IPS-15b (cell line): ENCODE data around the gene NEK5.

Experiments
- H3K27me3 ChIP-seq: one replicate; pipeline ENCODE4 v1.6.1; 2013; ENCODE audit warnings: low read length; ENCODE audit not compliant: control insufficient read depth, insufficient read depth
- H3K36me3 ChIP-seq: one replicate; pipeline ENCODE4 v1.6.1; 2013; ENCODE audit warnings: low read length; ENCODE audit not compliant: control insufficient read depth, insufficient read depth
- H3K4me1 ChIP-seq: one replicate; pipeline ENCODE4 v1.6.1; 2013; ENCODE audit warnings: mild to moderate bottlenecking, low read length; ENCODE audit not compliant: control insufficient read depth, insufficient read depth
- H3K4me3 ChIP-seq: one replicate; pipeline ENCODE4 v1.5.1; 2013; ENCODE audit warnings: low read depth, low read length
- H3K9ac ChIP-seq: one replicate; pipeline ENCODE4 v1.6.1; 2013; ENCODE audit warnings: low read depth, mild to moderate bottlenecking, low read length
- H3K9me3 ChIP-seq: one replicate; pipeline ENCODE4 v1.6.1; 2013; ENCODE audit warnings: mild to moderate bottlenecking, low read length; ENCODE audit not compliant: control insufficient read depth, insufficient read depth

NEK5 gene

GRCh38 chr13:52162279-52163101 lies 33.6 kb upstream of the NEK5 start:
- H3K4me1 ChIP-seq = no peaks in the 10 kb centered on the region
- no peak overlapping the region for H3K9ac ChIP-seq
- H3K4me3 ChIP-seq = no peak overlapping the region
- H3K9me3 ChIP-seq = no peaks in the 10 kb centered on the region
- H3K27me3 ChIP-seq = peaks cover 21% of the 10 kb centered on the region
- H3K36me3 ChIP-seq = no peaks in the 10 kb centered on the region

GRCh38 chr13:52161181-52161646 lies 32.3 kb upstream of the NEK5 start:
- H3K4me3 ChIP-seq = no peak overlapping the region
- H3K9me3 ChIP-seq = no peaks in the 10 kb centered on the region
- H3K9ac ChIP-seq = no peak overlapping the region
- peaks cover 21% of the 10 kb centered on the region for H3K27me3 ChIP-seq
- no peaks in the 10 kb centered on the region for H3K4me1 ChIP-seq
- no peaks in the 10 kb centered on the region for H3K36me3 ChIP-seq

- Histone ChIP-seq H3K36me3 (no peaks in the 10 kb centered on the region), H3K4me3 (no peak overlapping the region), H3K27me3 (peaks cover 21% of the 10 kb centered on the region), H3K4me1 (no peaks in the 10 kb centered on the region), H3K9me3 (no peaks in the 10 kb centered on the region), H3K9ac (no peak overlapping the region)
These were observed 31.6 kb upstream of the NEK5 start for GRCh38 chr13:52160506-52160905.

- Histone ChIP-seq H3K4me1 (no peaks in the 10 kb centered on the region), H3K4me3 (peak overlapping the region; percentile 67), H3K36me3 (no peaks in the 10 kb centered on the region), H3K27me3 (peaks cover 21% of the 10 kb centered on the region), H3K9me3 (no peaks in the 10 kb centered on the region), H3K9ac (no peak overlapping the region)
These were observed 31.2 kb upstream of the NEK5 start for GRCh38 chr13:52160053-52160452.

- no peaks in the 10 kb centered on the region for H3K4me1 ChIP-seq
- H3K27me3 ChIP-seq = peaks cover 21% of the 10 kb centered on the region
- no peaks in the 10 kb centered on the region for H3K9me3 ChIP-seq
- H3K9ac ChIP-seq = peak within 1 kb of the TSS; percentile 72
- peak within 1 kb of the TSS; percentile 67 for H3K4me3 ChIP-seq
- H3K36me3 ChIP-seq = no peaks in the 10 kb centered on the region
These were observed 30.5 kb upstream of the NEK5 start, which contains the start of gene NEK3 for GRCh38 chr13:52159159-52159982. Gene NEK3 (minus strand): TSS chr13:52159597. CDS start chr13:52156191, 3,406 bp downstream.

- Histone ChIP-seq H3K9me3 (no peaks in the 10 kb centered on the region), H3K36me3 (no peaks in the 10 kb centered on the region), H3K4me3 (peak overlapping the region; percentile 67), H3K9ac (peak overlapping the region; percentile 72), H3K4me1 (no peaks in the 10 kb centered on the region), H3K27me3 (peaks cover 21% of the 10 kb centered on the region)
These were observed 29.8 kb upstream of the NEK5 start for GRCh38 chr13:52158629-52159158.

GRCh38 chr13:52156724-52157261 lies 27.9 kb upstream of the NEK5 start:
- no peaks in the 10 kb centered on the region for H3K9me3 ChIP-seq
- peaks cover 21% of the 10 kb centered on the region for H3K27me3 ChIP-seq
- no peaks in the 10 kb centered on the region for H3K36me3 ChIP-seq
- no peak overlapping the region for H3K9ac ChIP-seq
- no peaks in the 10 kb centered on the region for H3K4me1 ChIP-seq
- no peak overlapping the region for H3K4me3 ChIP-seq

- H3K4me1 ChIP-seq = no peaks in the 10 kb centered on the region
These were observed 26.3 kb upstream of the NEK5 start for GRCh38 chr13:52155177-52155576.

GRCh38 chr13:52147225-52147624 lies 18.4 kb upstream of the NEK5 start:
- Histone ChIP-seq H3K9ac (no peak overlapping the region), H3K4me3 (no peak overlapping the region), H3K4me1 (no peaks in the 10 kb centered on the region), H3K36me3 (no peaks in the 10 kb centered on the region), H3K9me3 (no peaks in the 10 kb centered on the region), H3K27me3 (no peaks in the 10 kb centered on the region)

More at GRCh38 chr13:52155177-52155576, 26.3 kb upstream of the NEK5 start:
- H3K9ac ChIP-seq = no peak overlapping the region
- peaks cover 12% of the 10 kb centered on the region for H3K27me3 ChIP-seq
- no peaks in the 10 kb centered on the region for H3K9me3 ChIP-seq
- H3K4me3 ChIP-seq = no peak overlapping the region
- H3K36me3 ChIP-seq = no peaks in the 10 kb centered on the region

- Histone ChIP-seq H3K9me3 (no peaks in the 10 kb centered on the region), H3K4me3 (no peak overlapping the region), H3K27me3 (no peaks in the 10 kb centered on the region), H3K4me1 (no peaks in the 10 kb centered on the region), H3K9ac (no peak overlapping the region), H3K36me3 (no peaks in the 10 kb centered on the region)
These were observed 12.4 kb upstream of the NEK5 start for GRCh38 chr13:52141299-52141698.

GRCh38 chr13:52137489-52137888 lies 8.6 kb upstream of the NEK5 start:
- no peaks in the 10 kb centered on the region for H3K4me1 ChIP-seq
- no peak overlapping the region for H3K9ac ChIP-seq
- no peaks in the 10 kb centered on the region for H3K36me3 ChIP-seq
- H3K4me3 ChIP-seq = no peak overlapping the region
- H3K27me3 ChIP-seq = no peaks in the 10 kb centered on the region
- H3K9me3 ChIP-seq = no peaks in the 10 kb centered on the region
